OCI-LY7 (cell line): ENCODE measurements around the gene ABCA12.

Experiments
- EZH2phosphoT487 ChIP-seq: fragments of 200-600 bp; sonication (generic); IDR thresholded peaks from 2 replicates; pipeline ENCODE4 v1.6.1; 2018; ENCODE audit warnings: low read depth, borderline replicate concordance, mild to moderate bottlenecking, mixed run types, antibody characterized with exemption, low read length, moderate library complexity, mixed read lengths
- TF ChIP-seq, protein P1 (sequence below): fragments of 200-600 bp; sonication (generic); conservative IDR thresholded peaks from 2 replicates; pipeline ENCODE4 v1.5.1; 2014; ENCODE audit warnings: mild to moderate bottlenecking, antibody characterized with exemption, low read length, moderate library complexity, mixed read lengths

- TF ChIP-seq, protein P1, sequence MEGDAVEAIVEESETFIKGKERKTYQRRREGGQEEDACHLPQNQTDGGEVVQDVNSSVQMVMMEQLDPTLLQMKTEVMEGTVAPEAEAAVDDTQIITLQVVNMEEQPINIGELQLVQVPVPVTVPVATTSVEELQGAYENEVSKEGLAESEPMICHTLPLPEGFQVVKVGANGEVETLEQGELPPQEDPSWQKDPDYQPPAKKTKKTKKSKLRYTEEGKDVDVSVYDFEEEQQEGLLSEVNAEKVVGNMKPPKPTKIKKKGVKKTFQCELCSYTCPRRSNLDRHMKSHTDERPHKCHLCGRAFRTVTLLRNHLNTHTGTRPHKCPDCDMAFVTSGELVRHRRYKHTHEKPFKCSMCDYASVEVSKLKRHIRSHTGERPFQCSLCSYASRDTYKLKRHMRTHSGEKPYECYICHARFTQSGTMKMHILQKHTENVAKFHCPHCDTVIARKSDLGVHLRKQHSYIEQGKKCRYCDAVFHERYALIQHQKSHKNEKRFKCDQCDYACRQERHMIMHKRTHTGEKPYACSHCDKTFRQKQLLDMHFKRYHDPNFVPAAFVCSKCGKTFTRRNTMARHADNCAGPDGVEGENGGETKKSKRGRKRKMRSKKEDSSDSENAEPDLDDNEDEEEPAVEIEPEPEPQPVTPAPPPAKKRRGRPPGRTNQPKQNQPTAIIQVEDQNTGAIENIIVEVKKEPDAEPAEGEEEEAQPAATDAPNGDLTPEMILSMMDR, result no peak
- no peak for TF ChIP-seq EZH2phosphoT487
Measured at GRCh38 chr2:215120401-215120800, 18.0 kb downstream of the ABCA12 start.
